Endothelial cell of umbilical vein (primary cell): ENCODE data around the gene CYB5R4. TPM values are rescaled to one million over a fixed set of nuclear protein-coding genes. Genes with fewer than 3 reads are reported as not detected.

ENCODE experiments used
- BruUV-seq: library from RNA; stranded (reverse); fragments of 400-500 nt; replicated peaks from 2 replicates; lab custom pipeline; 2021; lab: Mats Ljungman, UMichigan
- CTCF ChIA-PET: fragments of 300-600, 350-600 bp; sonication (Branson Sonifier 250); formaldehyde crosslinking; loops from one replicate; lab custom pipeline; 2021; ENCODE audit warnings: antibody characterized with exemption, inconsistent platforms; lab: Charles Lee
- POLR2A ChIA-PET: fragments of 300-600, 350-600 bp; sonication (Branson Sonifier 250); formaldehyde crosslinking; loops from one replicate; lab custom pipeline; 2021; ENCODE audit warnings: antibody characterized with exemption, inconsistent platforms; lab: Charles Lee
- DNase-seq: peaks from one replicate; pipeline ENCODE4 v3.0.0-alpha.2; 2011; ENCODE audit warnings: low read depth, low spot score
- FAIRE-seq: peaks from 2 replicates; lab custom pipeline; 2011; peaks lifted over from hg19 to GRCh38; lab: Jason Lieb, UNC
- H2AFZ ChIP-seq: 2 replicates; pipeline ENCODE4 v1.6.0; 2012; ENCODE audit warnings: low read depth, low read length, control low read depth, inconsistent platforms
- H3K27ac ChIP-seq: 2 replicates; pipeline ENCODE4 v1.5.1; 2011; ENCODE audit warnings: low read depth, mild to moderate bottlenecking, control low read depth, low read length, moderate library complexity; ENCODE audit not compliant: insufficient read depth
- H3K27me3 ChIP-seq, 2 experiments: 2 replicates each; pipeline versions ENCODE4 v1.6.0 to v1.6.1; 2011; ENCODE audit warnings: low read length in 2 of 2, mixed read lengths in 1 of 2; ENCODE audit not compliant: control insufficient read depth in 2 of 2, insufficient read depth in 2 of 2
- H3K36me3 ChIP-seq, 2 experiments: 2 replicates in 1 of 2; 3 replicates in 1 of 2; pipeline ENCODE4 v1.5.1; 2011; ENCODE audit warnings: low read length in 2 of 2, mild to moderate bottlenecking in 1 of 2, moderate library complexity in 1 of 2; ENCODE audit not compliant: control insufficient read depth in 2 of 2, insufficient read depth in 2 of 2; ENCODE audit errors: extremely low read depth in 1 of 2
- H3K4me1 ChIP-seq: 3 replicates; pipeline ENCODE4 v1.5.1; 2011; ENCODE audit warnings: mild to moderate bottlenecking, low read length; ENCODE audit not compliant: control insufficient read depth, insufficient read depth; ENCODE audit errors: extremely low read depth
- H3K4me2 ChIP-seq: 2 replicates; pipeline ENCODE4 v1.6.1; 2011; ENCODE audit warnings: low read length, control low read depth, mixed read lengths; ENCODE audit not compliant: insufficient read depth
- H3K4me3 ChIP-seq, 3 experiments: fragments of 200-600 bp in 1 of 3; sonication (generic), shearing (Covaris generic) in 1 of 3; replicated peaks in 1 of 3; 2 replicates each; pipeline ENCODE4 v1.5.1; 2011 to 2016; ENCODE audit warnings: control low read depth in 3 of 3, low read length in 3 of 3, mild to moderate bottlenecking in 2 of 3, inconsistent platforms in 1 of 3, low read depth in 1 of 3, moderate library complexity in 1 of 3; ENCODE audit not compliant: insufficient read depth in 1 of 3
- H3K79me2 ChIP-seq: 2 replicates; pipeline ENCODE4 v1.6.0; 2012; ENCODE audit warnings: low read length, inconsistent platforms; ENCODE audit not compliant: control insufficient read depth, insufficient read depth
- H3K9ac ChIP-seq: replicated peaks from 2 replicates; pipeline ENCODE3; 2011; ENCODE audit warnings: low read length, control low read depth; ENCODE audit not compliant: insufficient read depth; ENCODE audit errors: extremely low read depth
- H3K9me1 ChIP-seq: replicated peaks from 3 replicates; pipeline ENCODE4 v1.6.0; 2011; ENCODE audit warnings: mild to moderate bottlenecking, low read length; ENCODE audit not compliant: control insufficient read depth, insufficient read depth; ENCODE audit errors: extremely low read depth
- H3K9me3 ChIP-seq: replicated peaks from 2 replicates; pipeline ENCODE4 v1.5.1; 2012; ENCODE audit warnings: low read length, inconsistent platforms; ENCODE audit not compliant: control insufficient read depth, insufficient read depth
- H4K20me1 ChIP-seq: replicated peaks from 2 replicates; pipeline ENCODE3; 2011; ENCODE audit warnings: mild to moderate bottlenecking, low read length; ENCODE audit not compliant: control insufficient read depth, insufficient read depth; ENCODE audit errors: extremely low read depth
- EZH2 ChIP-seq: IDR thresholded peaks from 2 replicates; pipeline ENCODE4 v1.6.1; 2012; ENCODE audit warnings: borderline replicate concordance, low read depth, mild to moderate bottlenecking, moderate library complexity, low read length, inconsistent platforms; ENCODE audit not compliant: severe bottlenecking
- FOS ChIP-seq: IDR thresholded peaks from 2 replicates; pipeline ENCODE4 v1.6.1; 2011; ENCODE audit warnings: mild to moderate bottlenecking, low read length, moderate library complexity, borderline replicate concordance; ENCODE audit not compliant: insufficient read depth
- GATA2 ChIP-seq: IDR thresholded peaks from 2 replicates; pipeline ENCODE4 v1.7.0; 2011; ENCODE audit warnings: low read depth, mild to moderate bottlenecking, moderate library complexity, mixed read lengths, low read length; ENCODE audit not compliant: insufficient read length, insufficient read depth
- JUN ChIP-seq: IDR thresholded peaks from 2 replicates; pipeline ENCODE4 v1.6.1; 2011; ENCODE audit warnings: borderline replicate concordance, low read depth; ENCODE audit not compliant: insufficient read length, insufficient read depth
- MYC ChIP-seq: IDR thresholded peaks from one replicate; pipeline ENCODE4 v1.6.1; 2011; ENCODE audit warnings: mild to moderate bottlenecking, low read depth, low read length
- POLR2A ChIP-seq: IDR thresholded peaks from 2 replicates; pipeline ENCODE4 v1.6.1; 2012; ENCODE audit warnings: low read depth, mild to moderate bottlenecking, control low read depth, low read length
- POLR2AphosphoS5 ChIP-seq: IDR thresholded peaks from 2 replicates; pipeline ENCODE4 v1.6.1; 2012; ENCODE audit warnings: low read depth, mild to moderate bottlenecking, control low read depth, low read length, moderate library complexity; ENCODE audit not compliant: insufficient read depth
- dilution Hi-C: fragments of 300-500 bp; cut with MboI; formaldehyde crosslinking; loops from one replicate; pipeline ENCODE4 v1.15.0; 2019; ENCODE audit warnings: low sequenced_read_pairs; ENCODE audit not compliant: extremely low pct_ligation_motif_present
- intact Hi-C: fragments of 100-400 bp; cut with micrococcal nuclease; formaldehyde crosslinking; loops from one replicate; pipeline ENCODE4 v1.10.0; 2022
- polyA plus RNA-seq, 4 experiments: library from polyadenylated mRNA; depleted of rRNA in 3 of 4; stranded (reverse) in 3 of 4; unstranded in 1 of 4; fragments of >200 nt; gene quantifications; 2 replicates each; pipeline versions ENCODE4 v1.2.1 to v1.2.3, GENCODE V29; 2011 to 2012; ENCODE audit warnings: missing spikeins in 1 of 4
- total RNA-seq: library from RNA; stranded (reverse); gene quantifications from 2 replicates; pipeline ENCODE4 v1.2.3, GENCODE V29; 2021
- TF ChIP-seq, protein P1 (sequence below): IDR thresholded peaks from 2 replicates; pipeline ENCODE4 v1.6.1; 2011; ENCODE audit not compliant: insufficient read depth, insufficient read length
- TF ChIP-seq, protein P2 (sequence below), 2 donors: IDR thresholded peaks; 1 replicate in 1 of 2; 2 replicates in 1 of 2; pipeline ENCODE4 v1.5.1; 2011; ENCODE audit warnings: low read length in 2 of 2, mild to moderate bottlenecking in 2 of 2, moderate library complexity in 2 of 2, control low read depth in 1 of 2, inconsistent platforms in 1 of 2, low read depth in 1 of 2; ENCODE audit not compliant: insufficient read depth in 1 of 2; ENCODE audit errors: extremely low read depth in 1 of 2

CYB5R4 gene
- total and polyA plus RNA-seq, 2 donors (not counting 3 experiments of a cell fraction or from before 2014, with no cell fraction given) = 3.1 to 13.4 TPM

DNA sequence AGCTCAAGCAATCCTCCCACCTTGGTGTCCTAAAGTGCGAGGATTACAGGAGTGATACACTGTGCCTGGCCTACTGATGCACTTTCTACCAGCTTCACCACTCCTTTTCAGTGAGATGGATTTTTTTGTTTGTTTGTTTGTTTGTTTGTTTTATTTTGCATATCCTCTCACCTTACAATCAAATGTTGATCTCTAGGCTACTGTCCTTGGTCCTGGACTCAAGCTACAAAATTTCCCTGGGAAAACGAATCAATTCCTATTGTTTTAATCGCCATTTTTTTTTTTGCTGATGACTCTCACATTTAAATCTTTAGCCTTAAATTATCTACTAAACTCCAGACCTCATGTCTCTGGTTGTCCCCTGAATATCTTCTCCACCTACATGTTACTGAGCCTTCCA lies 9.9 kb upstream of the CYB5R4 start:
- BruUV-seq = no TSS peak
- no peak overlapping the region for H3K4me2 ChIP-seq
- intact Hi-C loops = no loop called here
- peaks cover 13% of the 10 kb centered on the region for H3K4me1 ChIP-seq
- H3K79me2 ChIP-seq = no peaks in the 10 kb centered on the region
- H3K9me1 ChIP-seq = no peaks in the 10 kb centered on the region
- dilution Hi-C loops = no loop called here
- no peak overlapping the region for H3K27ac ChIP-seq
- H4K20me1 ChIP-seq = no peaks in the 10 kb centered on the region
- TF ChIP-seq MYC = no peak
- TF ChIP-seq, protein P1, sequence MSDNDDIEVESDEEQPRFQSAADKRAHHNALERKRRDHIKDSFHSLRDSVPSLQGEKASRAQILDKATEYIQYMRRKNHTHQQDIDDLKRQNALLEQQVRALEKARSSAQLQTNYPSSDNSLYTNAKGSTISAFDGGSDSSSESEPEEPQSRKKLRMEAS = no peak
- TF ChIP-seq EZH2 = no peak
- no peak for TF ChIP-seq POLR2A
- no peak for TF ChIP-seq POLR2AphosphoS5
- TF ChIP-seq, protein P2, sequence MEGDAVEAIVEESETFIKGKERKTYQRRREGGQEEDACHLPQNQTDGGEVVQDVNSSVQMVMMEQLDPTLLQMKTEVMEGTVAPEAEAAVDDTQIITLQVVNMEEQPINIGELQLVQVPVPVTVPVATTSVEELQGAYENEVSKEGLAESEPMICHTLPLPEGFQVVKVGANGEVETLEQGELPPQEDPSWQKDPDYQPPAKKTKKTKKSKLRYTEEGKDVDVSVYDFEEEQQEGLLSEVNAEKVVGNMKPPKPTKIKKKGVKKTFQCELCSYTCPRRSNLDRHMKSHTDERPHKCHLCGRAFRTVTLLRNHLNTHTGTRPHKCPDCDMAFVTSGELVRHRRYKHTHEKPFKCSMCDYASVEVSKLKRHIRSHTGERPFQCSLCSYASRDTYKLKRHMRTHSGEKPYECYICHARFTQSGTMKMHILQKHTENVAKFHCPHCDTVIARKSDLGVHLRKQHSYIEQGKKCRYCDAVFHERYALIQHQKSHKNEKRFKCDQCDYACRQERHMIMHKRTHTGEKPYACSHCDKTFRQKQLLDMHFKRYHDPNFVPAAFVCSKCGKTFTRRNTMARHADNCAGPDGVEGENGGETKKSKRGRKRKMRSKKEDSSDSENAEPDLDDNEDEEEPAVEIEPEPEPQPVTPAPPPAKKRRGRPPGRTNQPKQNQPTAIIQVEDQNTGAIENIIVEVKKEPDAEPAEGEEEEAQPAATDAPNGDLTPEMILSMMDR (IDR thresholded peaks at IDR 0.05; ENCODE audit: extremely low read depth in 1 of 2, insufficient read depth in 1 of 2, low read depth in 1 of 2, low read length in 2 of 2) = no peak
- TF ChIP-seq GATA2 = no peak
- TF ChIP-seq FOS = no peak
- no peak for TF ChIP-seq JUN
- no peak overlapping the region for H3K4me3 ChIP-seq
- H3K9me3 ChIP-seq = no peaks in the 10 kb centered on the region
- no peak overlapping the region for H3K9ac ChIP-seq
- no peak overlapping the region for H2AFZ ChIP-seq
- FAIRE-seq (no peak), DNase-seq (no peak)
- ChIA-PET POLR2A (no interaction called here), CTCF (interaction anchor here (1.0 kb wide), 1 partner anchor 10 kb away, joined by 4 read pairs; the partner anchor contains the start of gene CYB5R4)
- H3K36me3 ChIP-seq = no peaks in the 10 kb centered on the region
- H3K27me3 ChIP-seq = peaks cover 20 to 30% of the 10 kb centered on the region in 2 experiments
